ENCODE measurements around the gene RARB.

DNA sequence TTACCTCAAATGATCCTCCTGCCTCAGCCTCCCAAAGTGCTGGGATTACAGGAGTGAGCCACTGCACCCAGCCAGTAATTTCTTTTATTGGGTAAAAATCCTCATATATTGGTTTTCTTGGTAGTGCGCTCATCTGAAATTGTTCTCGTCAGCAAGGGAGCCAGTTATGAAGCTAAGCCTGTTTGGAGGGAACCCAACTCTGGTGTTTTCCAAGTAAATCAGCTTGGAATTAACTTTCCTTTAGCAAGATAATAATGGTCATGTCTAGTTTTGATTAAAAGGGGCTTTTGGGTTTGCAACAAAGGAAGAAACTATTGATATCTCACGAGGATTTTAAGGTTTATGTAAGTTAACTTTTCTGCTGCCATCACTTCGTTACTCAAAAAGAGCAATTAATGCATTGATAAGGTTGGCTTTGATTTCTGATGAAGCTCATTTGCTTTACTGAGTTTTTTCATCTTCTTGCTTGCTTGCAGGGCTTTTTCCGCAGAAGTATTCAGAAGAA lies 72.7 kb downstream of the RARB start:
- TF ChIP-seq, protein P1, sequence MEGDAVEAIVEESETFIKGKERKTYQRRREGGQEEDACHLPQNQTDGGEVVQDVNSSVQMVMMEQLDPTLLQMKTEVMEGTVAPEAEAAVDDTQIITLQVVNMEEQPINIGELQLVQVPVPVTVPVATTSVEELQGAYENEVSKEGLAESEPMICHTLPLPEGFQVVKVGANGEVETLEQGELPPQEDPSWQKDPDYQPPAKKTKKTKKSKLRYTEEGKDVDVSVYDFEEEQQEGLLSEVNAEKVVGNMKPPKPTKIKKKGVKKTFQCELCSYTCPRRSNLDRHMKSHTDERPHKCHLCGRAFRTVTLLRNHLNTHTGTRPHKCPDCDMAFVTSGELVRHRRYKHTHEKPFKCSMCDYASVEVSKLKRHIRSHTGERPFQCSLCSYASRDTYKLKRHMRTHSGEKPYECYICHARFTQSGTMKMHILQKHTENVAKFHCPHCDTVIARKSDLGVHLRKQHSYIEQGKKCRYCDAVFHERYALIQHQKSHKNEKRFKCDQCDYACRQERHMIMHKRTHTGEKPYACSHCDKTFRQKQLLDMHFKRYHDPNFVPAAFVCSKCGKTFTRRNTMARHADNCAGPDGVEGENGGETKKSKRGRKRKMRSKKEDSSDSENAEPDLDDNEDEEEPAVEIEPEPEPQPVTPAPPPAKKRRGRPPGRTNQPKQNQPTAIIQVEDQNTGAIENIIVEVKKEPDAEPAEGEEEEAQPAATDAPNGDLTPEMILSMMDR (IDR thresholded peaks at IDR 0.05): no peak
- no peak for TF ChIP-seq POLR2A (IDR thresholded peaks at IDR 0.05)
